HepG2 (cell line): Measurements from ENCODE around the gene SPP1. TPM values are rescaled to one million over a fixed set of nuclear protein-coding genes. Genes with fewer than 3 reads are reported as not detected.
A peak's percentile ranks its signal among the peaks of the same experiment; 100 is the strongest.

Experiments used
- ATAC-seq: fragments of 200-7000 bp; cut with Tn5 transposase; 3 replicates; pipeline ENCODE4 v1.9.1; 2020; ENCODE audit warnings: mild to moderate bottlenecking, moderate library complexity
- BruUV-seq: library from RNA; stranded (reverse); fragments of 400-500 nt; replicated peaks from 2 replicates; lab custom pipeline; 2021; lab: Mats Ljungman, UMichigan
- CTCF ChIA-PET: fragments of 300-600 bp; formaldehyde crosslinking; extraction: SDS; loops from one replicate; lab custom pipeline; 2021; ENCODE audit warnings: low total read pairs, inconsistent platforms, low intra/inter-chr PET ratio; lab: Yijun Ruan, JAX
- POLR2A ChIA-PET: fragments of 350-600 bp; sonication (Branson Sonifier 250); formaldehyde crosslinking; loops from one replicate; lab custom pipeline; 2020; ENCODE audit warnings: antibody characterized with exemption, inconsistent platforms; lab: Yijun Ruan, JAX
- DNase-seq: peaks from one replicate; pipeline ENCODE4 v3.0.0-alpha.2; 2015; ENCODE audit warnings: low spot score
- FAIRE-seq: peaks from 3 replicates; lab custom pipeline; 2011; peaks lifted over from hg19 to GRCh38; lab: Jason Lieb, UNC
- H2AFZ ChIP-seq: one replicate; pipeline ENCODE4 v1.6.1; 2011; ENCODE audit warnings: low read length, inconsistent platforms
- H3K27ac ChIP-seq: fragments of 300-600 bp; 3 replicates; pipeline ENCODE4 v1.8.0; 2011; ENCODE audit warnings: mixed run types, mild to moderate bottlenecking, mixed read lengths, low read length, inconsistent platforms; ENCODE audit not compliant: insufficient read depth; ENCODE audit errors: extremely low read length
- H3K27me3 ChIP-seq, 2 experiments: fragments of 200-600 bp in 1 of 2; 2 replicates in 1 of 2; 3 replicates in 1 of 2; pipeline versions ENCODE4 v1.6.0 to v1.8.0; 2011; ENCODE audit warnings: low read length in 2 of 2, mild to moderate bottlenecking in 2 of 2, moderate library complexity in 2 of 2, inconsistent platforms in 1 of 2; ENCODE audit not compliant: insufficient read depth in 2 of 2, control insufficient read depth in 1 of 2
- H3K36me3 ChIP-seq, 2 experiments: fragments of 200-600 bp in 1 of 2; replicated peaks in 1 of 2; 2 replicates in 1 of 2; 3 replicates in 1 of 2; pipeline versions ENCODE4 v1.5.1 to v1.8.0; 2011; ENCODE audit warnings: low read length in 2 of 2, inconsistent platforms in 1 of 2; ENCODE audit not compliant: insufficient read depth in 2 of 2, control insufficient read depth in 1 of 2
- H3K4me1 ChIP-seq: 2 replicates; pipeline ENCODE4 v1.5.1; 2012; ENCODE audit warnings: low read length, inconsistent platforms; ENCODE audit not compliant: insufficient read depth
- H3K4me2 ChIP-seq: 2 replicates; pipeline ENCODE4 v1.6.0; 2011; ENCODE audit warnings: low read depth, low read length, inconsistent platforms
- H3K4me3 ChIP-seq, 3 experiments: fragments of 200-600 bp in 1 of 3; sonication (generic), shearing (Covaris generic) in 1 of 3; replicated peaks in 1 of 3; 2 replicates each; pipeline ENCODE4 v1.5.1; 2011 to 2016; ENCODE audit warnings: low read length in 3 of 3, inconsistent platforms in 2 of 3, low read depth in 2 of 3, mild to moderate bottlenecking in 2 of 3, control low read depth in 1 of 3, mixed read lengths in 1 of 3; ENCODE audit not compliant: insufficient read depth in 1 of 3
- H3K79me2 ChIP-seq: one replicate; pipeline ENCODE4 v1.6.1; 2011; ENCODE audit warnings: low read length, inconsistent platforms; ENCODE audit not compliant: insufficient read depth
- H3K9ac ChIP-seq: 2 replicates; pipeline ENCODE4 v1.6.0; 2011; ENCODE audit warnings: mild to moderate bottlenecking, low read depth, low read length, inconsistent platforms; ENCODE audit not compliant: insufficient read depth
- H3K9me3 ChIP-seq: 2 replicates; pipeline ENCODE4 v1.5.1; 2012; ENCODE audit warnings: mild to moderate bottlenecking, low read length
- H4K20me1 ChIP-seq: 2 replicates; pipeline ENCODE4 v1.6.0; 2011; ENCODE audit warnings: inconsistent platforms, mild to moderate bottlenecking, low read length, moderate library complexity; ENCODE audit not compliant: insufficient read depth
- PCBP1 ChIP-seq: fragments of 200-400 bp; formaldehyde crosslinking; IDR thresholded peaks from 2 replicates; pipeline ENCODE4 v1.6.1; 2017; ENCODE audit warnings: mild to moderate bottlenecking, low read depth, low read length, borderline replicate concordance
- WIZ ChIP-seq: sonication (generic); formaldehyde crosslinking; IDR thresholded peaks from 2 replicates; pipeline ENCODE4 v1.5.1; 2020; ENCODE audit warnings: mild to moderate bottlenecking, missing genetic modification reagents
- ZNF326 ChIP-seq: sonication (generic); formaldehyde crosslinking; IDR thresholded peaks from 2 replicates; pipeline ENCODE4 v1.4.0; 2020; ENCODE audit warnings: missing genetic modification reagents, borderline replicate concordance
- ZNF782 ChIP-seq: sonication (generic); formaldehyde crosslinking; IDR thresholded peaks from 2 replicates; pipeline ENCODE4 v1.4.0; 2020; ENCODE audit warnings: missing genetic modification reagents, mild to moderate bottlenecking, borderline replicate concordance
- WGBS: methylation state at CpG from one replicate; pipeline ENCODE4 v1.1.6; 2017; ENCODE audit warnings: low lambda C conversion rate; 5-methylcytosine and 5-hydroxymethylcytosine counted together
- in situ Hi-C: cut with HindIII; loops from 2 replicates; pipeline ENCODE4 v1.10.0; 2017; ENCODE audit warnings: low pct_unique_long_range_greater_than_20kb; ENCODE audit not compliant: extremely low pct_ligation_motif_present
- intact Hi-C: fragments of 100-400 bp; cut with micrococcal nuclease; formaldehyde crosslinking; loops from one replicate; pipeline ENCODE4 v1.10.0; 2022; ENCODE audit not compliant: unreplicated experiment
- polyA plus RNA-seq, 8 experiments: library from polyadenylated mRNA; depleted of rRNA in 3 of 8; stranded (reverse) in 7 of 8; unstranded in 1 of 8; fragments of >200 nt; fragmentation: Illumina TruSeq in 4 of 8; extraction: Trizol in 4 of 8; gene quantifications; 2 replicates each; pipeline versions ENCODE4 v1.2.1 to v1.2.3, GENCODE V29; 2011 to 2016; ENCODE audit warnings: low read depth in 4 of 8, missing spikeins in 1 of 8, mixed read lengths in 1 of 8; ENCODE audit not compliant: insufficient read depth in 1 of 8
- total RNA-seq, 5 experiments: library from RNA; depleted of rRNA; stranded (reverse); fragments of >200 nt; fragmentation: Illumina TruSeq; extraction: Trizol; gene quantifications; 2 replicates each; pipeline ENCODE4 v1.2.3, GENCODE V29; 2016; ENCODE audit warnings: low read depth in 1 of 5
- TF ChIP-seq, protein P1 (sequence below): sonication (generic); formaldehyde crosslinking; IDR thresholded peaks from 2 replicates; pipeline ENCODE4 v1.4.0; 2020; ENCODE audit warnings: mild to moderate bottlenecking, missing genetic modification reagents
- TF ChIP-seq, protein P2 (sequence below), 2 experiments: sonication (generic) in 1 of 2; formaldehyde crosslinking in 1 of 2; IDR thresholded peaks; 2 replicates each; pipeline versions ENCODE4 v1.4.0 to v1.6.1; 2018 to 2020; ENCODE audit warnings: missing genetic modification reagents in 2 of 2, borderline replicate concordance in 1 of 2, low read depth in 1 of 2, mild to moderate bottlenecking in 1 of 2, missing biosample characterization in 1 of 2

SPP1 gene
- total and polyA plus RNA-seq, 2 of the 13 experiments (the other 11 are each of a cell fraction or from before 2014, with no cell fraction given): 682 to 788 TPM

- H2AFZ ChIP-seq: no peak overlapping the region
- CTCF ChIA-PET: interaction anchor here (0.6 to 1.5 kb wide), 2 partner anchors 132 to 136 kb away, joined by 3 to 18 read pairs; no protein-coding TSS in a partner anchor
- ATAC-seq: no peak
Observed at GRCh38 chr4:87985887-87986200, 10.3 kb downstream of the SPP1 start.

More at GRCh38 chr4:87985887-87986200, 10.3 kb downstream of the SPP1 start:
- 22% methylated on average over 4 of the region's 4 CpGs for WGBS
- no TSS peak for BruUV-seq
- intact Hi-C loops: loop anchor here (1.0 to 5.0 kb wide), 2 partner anchors 133 to 309 kb away; no protein-coding TSS in a partner anchor
- TF ChIP-seq PCBP1: no peak
- no peak for TF ChIP-seq ZNF782 (CRISPR knock-in tag)
- no peak for TF ChIP-seq WIZ (CRISPR knock-in tag)
- TF ChIP-seq, protein P1, sequence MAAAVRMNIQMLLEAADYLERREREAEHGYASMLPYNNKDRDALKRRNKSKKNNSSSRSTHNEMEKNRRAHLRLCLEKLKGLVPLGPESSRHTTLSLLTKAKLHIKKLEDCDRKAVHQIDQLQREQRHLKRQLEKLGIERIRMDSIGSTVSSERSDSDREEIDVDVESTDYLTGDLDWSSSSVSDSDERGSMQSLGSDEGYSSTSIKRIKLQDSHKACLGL (CRISPR knock-in tag): no peak
- TF ChIP-seq, protein P2, sequence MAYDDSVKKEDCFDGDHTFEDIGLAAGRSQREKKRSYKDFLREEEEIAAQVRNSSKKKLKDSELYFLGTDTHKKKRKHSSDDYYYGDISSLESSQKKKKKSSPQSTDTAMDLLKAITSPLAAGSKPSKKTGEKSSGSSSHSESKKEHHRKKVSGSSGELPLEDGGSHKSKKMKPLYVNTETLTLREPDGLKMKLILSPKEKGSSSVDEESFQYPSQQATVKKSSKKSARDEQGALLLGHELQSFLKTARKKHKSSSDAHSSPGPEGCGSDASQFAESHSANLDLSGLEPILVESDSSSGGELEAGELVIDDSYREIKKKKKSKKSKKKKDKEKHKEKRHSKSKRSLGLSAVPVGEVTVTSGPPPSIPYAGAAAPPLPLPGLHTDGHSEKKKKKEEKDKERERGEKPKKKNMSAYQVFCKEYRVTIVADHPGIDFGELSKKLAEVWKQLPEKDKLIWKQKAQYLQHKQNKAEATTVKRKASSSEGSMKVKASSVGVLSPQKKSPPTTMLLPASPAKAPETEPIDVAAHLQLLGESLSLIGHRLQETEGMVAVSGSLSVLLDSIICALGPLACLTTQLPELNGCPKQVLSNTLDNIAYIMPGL (CRISPR knock-in tag; IDR thresholded peaks at IDR 0.05; ENCODE audit: borderline replicate concordance in 1 of 2, low read depth in 1 of 2): 0 out of 4 replicates have a peak, but pooled peaks of 1 of the 2 experiments have one; percentile 4
- no peak for TF ChIP-seq ZNF326 (CRISPR knock-in tag)
- in situ Hi-C loops: loop anchor here (25.0 kb wide), 2 partner anchors 299 to 449 kb away; partner anchors contain the start of gene SPARCL1
- POLR2A ChIA-PET: interaction anchor here (0.9 kb wide), 1 partner anchor 122 kb away, joined by 3 read pairs; no protein-coding TSS in a partner anchor
- Histone ChIP-seq H3K27ac (no peak overlapping the region), H3K9ac (no peak overlapping the region), H3K36me3 (peaks cover 1 to 17% of the 10 kb centered on the region in 2 experiments; a peak in 2 of 5 replicates), H3K4me2 (no peak overlapping the region; the same call in 1 of the 2 replicates), H3K4me3 (no peak overlapping the region), H3K27me3 (peaks cover 0 to 5% of the 10 kb centered on the region in 2 experiments; a peak in 2 of 5 replicates), H3K79me2 (no peaks in the 10 kb centered on the region), H4K20me1 (no peaks in the 10 kb centered on the region), H3K4me1 (peaks cover 8% of the 10 kb centered on the region), H3K9me3 (no peaks in the 10 kb centered on the region)
- no peak for FAIRE-seq
- no peak for DNase-seq
